Stimulated activated CD8-positive, alpha-beta memory T cell treated with anti-CD3 and anti-CD28 coated beads, Interleukin-7, amount 100 ng/mL, for 4 hours (primary cell): ENCODE measurements around the gene LMX1A.

Experiments used
- DNase-seq, 2 donors: peaks; one replicate each; pipeline ENCODE4 v3.0.0-alpha.2; 2020; ENCODE audit warnings: low read depth in 2 of 2

The LMX1A gene

GRCh38 chr1:165168467-165168866, 188.0 kb downstream of the LMX1A start:
- DNase-seq = no peak

GRCh38 chr1:165162671-165163241, 193.8 kb downstream of the LMX1A start:
- no peak for DNase-seq

DNA sequence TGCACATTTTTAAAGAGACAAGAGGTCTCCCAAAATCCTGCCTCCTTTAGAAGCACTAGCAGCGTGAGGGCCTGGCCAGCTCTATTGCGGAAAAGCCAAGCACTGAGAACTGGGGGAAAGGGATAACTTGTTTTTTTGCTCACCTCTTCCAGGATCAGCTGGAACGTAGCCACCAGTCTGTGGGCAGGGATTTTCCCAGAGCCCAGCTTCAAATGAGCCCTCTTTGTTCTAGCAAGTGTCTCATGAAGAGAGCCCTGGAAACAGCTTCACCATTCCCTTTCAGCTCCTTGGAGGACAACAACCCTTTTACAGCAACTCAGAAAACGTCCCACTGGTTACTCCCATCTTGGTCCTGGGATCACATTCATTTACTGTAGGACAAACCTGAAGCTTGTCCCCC, 195.4 kb downstream of the LMX1A start:
- no peak for DNase-seq

DNA sequence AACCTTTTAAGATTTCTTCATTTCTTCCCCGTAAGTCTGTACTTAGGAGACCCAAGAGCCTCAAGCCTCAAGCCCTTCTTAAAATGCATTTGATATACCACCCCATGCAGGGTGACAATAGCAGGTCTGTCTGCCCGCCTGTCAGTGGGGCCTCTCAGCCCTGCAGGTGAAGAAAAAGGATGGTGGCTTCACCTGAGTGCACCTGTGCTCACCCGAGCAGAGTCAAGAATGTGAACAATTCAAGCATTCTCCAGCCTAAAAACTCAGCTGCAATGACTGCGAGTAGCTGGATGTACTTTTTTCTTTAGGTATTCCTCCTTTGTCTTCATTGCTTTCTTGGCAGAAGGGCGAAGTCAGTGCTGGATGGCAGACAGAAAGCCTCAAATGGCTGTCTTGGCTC, 203.3 kb downstream of the LMX1A start:
- DNase-seq = no peak

DNA sequence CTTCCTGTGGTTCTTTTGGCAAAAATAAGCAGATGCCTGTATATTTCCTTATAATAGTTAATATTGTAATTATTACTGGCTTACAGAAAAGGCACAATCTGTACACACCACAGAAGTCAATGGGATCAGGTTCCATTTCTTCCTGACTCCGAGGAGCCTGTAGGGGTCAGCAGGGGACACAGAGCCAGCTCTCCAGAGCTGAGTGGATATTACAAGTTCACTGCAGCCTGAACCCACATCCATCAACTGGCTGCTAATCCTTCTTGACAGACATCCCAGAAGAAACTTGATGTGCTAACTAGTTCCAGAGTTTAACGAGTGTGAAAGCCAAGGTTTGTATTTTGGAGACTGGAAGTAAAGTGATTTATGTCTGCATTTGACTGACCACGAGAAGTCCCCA, 203.8 kb downstream of the LMX1A start:
- no peak for DNase-seq

DNA sequence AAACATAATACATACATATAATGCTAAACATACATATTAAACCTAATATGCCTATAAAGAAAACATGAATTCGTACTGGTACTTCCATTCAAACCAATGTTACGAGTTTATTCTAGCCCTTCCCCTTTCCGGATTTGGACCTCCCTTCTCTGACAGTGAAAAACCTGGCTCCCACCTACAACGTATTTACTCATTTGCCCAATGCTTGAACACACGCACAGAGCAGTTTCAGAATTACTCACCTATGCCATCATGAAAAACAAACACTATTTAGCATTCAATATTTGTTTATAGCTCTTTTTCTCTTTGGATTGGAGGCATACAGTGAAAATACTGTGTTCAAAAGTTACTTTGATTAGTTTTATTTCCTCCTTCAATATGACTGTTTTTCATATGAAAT, 204.4 kb downstream of the LMX1A start:
- no peak for DNase-seq
